ENCODE data around the gene JAKMIP1.

The JAKMIP1 gene

GRCh38 chr4:6200922-6201362, 593 bp upstream of the JAKMIP1 start:
- no peak for DNase-seq (ENCODE audit: low spot score)
- Histone ChIP-seq H3K27me3 (ENCODE audit: insufficient read depth, poor library complexity, severe bottlenecking) (peaks cover 41% of the 10 kb centered on the region), H3K4me3 (ENCODE audit: severe bottlenecking) (peak overlapping the region; percentile 34), H3K27ac (ENCODE audit: poor library complexity, severe bottlenecking) (no peak overlapping the region), H3K4me1 (ENCODE audit: insufficient read depth, poor library complexity, severe bottlenecking) (no peaks in the 10 kb centered on the region), H3K36me3 (ENCODE audit: low read depth) (no peaks in the 10 kb centered on the region), H3K9me3 (ENCODE audit: severe bottlenecking) (no peaks in the 10 kb centered on the region)
- TF ChIP-seq, protein P1, sequence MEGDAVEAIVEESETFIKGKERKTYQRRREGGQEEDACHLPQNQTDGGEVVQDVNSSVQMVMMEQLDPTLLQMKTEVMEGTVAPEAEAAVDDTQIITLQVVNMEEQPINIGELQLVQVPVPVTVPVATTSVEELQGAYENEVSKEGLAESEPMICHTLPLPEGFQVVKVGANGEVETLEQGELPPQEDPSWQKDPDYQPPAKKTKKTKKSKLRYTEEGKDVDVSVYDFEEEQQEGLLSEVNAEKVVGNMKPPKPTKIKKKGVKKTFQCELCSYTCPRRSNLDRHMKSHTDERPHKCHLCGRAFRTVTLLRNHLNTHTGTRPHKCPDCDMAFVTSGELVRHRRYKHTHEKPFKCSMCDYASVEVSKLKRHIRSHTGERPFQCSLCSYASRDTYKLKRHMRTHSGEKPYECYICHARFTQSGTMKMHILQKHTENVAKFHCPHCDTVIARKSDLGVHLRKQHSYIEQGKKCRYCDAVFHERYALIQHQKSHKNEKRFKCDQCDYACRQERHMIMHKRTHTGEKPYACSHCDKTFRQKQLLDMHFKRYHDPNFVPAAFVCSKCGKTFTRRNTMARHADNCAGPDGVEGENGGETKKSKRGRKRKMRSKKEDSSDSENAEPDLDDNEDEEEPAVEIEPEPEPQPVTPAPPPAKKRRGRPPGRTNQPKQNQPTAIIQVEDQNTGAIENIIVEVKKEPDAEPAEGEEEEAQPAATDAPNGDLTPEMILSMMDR (IDR thresholded peaks at IDR 0.05; ENCODE audit: poor library complexity, severe bottlenecking), result no peak
- ATAC-seq (ENCODE audit: low read depth), result no peak

- DNase-seq (ENCODE audit: low spot score), result no peak
- no peak for ATAC-seq (ENCODE audit: low read depth)
Measured at GRCh38 chr4:6199422-6199921, 877 bp downstream of the JAKMIP1 start.

GRCh38 chr4:6198768-6199421, 1.5 kb downstream of the JAKMIP1 start:
- Histone ChIP-seq H3K36me3 (ENCODE audit: low read depth) (no peaks in the 10 kb centered on the region), H3K9me3 (ENCODE audit: severe bottlenecking) (no peaks in the 10 kb centered on the region), H3K27ac (ENCODE audit: poor library complexity, severe bottlenecking) (no peak overlapping the region), H3K4me1 (ENCODE audit: insufficient read depth, poor library complexity, severe bottlenecking) (no peaks in the 10 kb centered on the region), H3K4me3 (ENCODE audit: severe bottlenecking) (no peak overlapping the region), H3K27me3 (ENCODE audit: insufficient read depth, poor library complexity, severe bottlenecking) (peaks cover 50% of the 10 kb centered on the region)
- DNase-seq (ENCODE audit: low spot score) (no peak), ATAC-seq (ENCODE audit: low read depth) (peak; percentile 32; the same call in 2 of the 3 replicates)
- TF ChIP-seq, protein P1 (IDR thresholded peaks at IDR 0.05; ENCODE audit: poor library complexity, severe bottlenecking), result no peak

More at GRCh38 chr4:6199422-6199921, 877 bp downstream of the JAKMIP1 start:
- Histone ChIP-seq H3K4me3 (ENCODE audit: severe bottlenecking) (no peak overlapping the region), H3K27ac (ENCODE audit: poor library complexity, severe bottlenecking) (no peak overlapping the region), H3K36me3 (ENCODE audit: low read depth) (no peaks in the 10 kb centered on the region), H3K27me3 (ENCODE audit: insufficient read depth, poor library complexity, severe bottlenecking) (peaks cover 49% of the 10 kb centered on the region), H3K9me3 (ENCODE audit: severe bottlenecking) (no peaks in the 10 kb centered on the region), H3K4me1 (ENCODE audit: insufficient read depth, poor library complexity, severe bottlenecking) (no peaks in the 10 kb centered on the region)
- TF ChIP-seq, protein P1 (IDR thresholded peaks at IDR 0.05; ENCODE audit: poor library complexity, severe bottlenecking), result no peak

- Histone ChIP-seq H3K4me3 (ENCODE audit: severe bottlenecking) (no peak overlapping the region), H3K9me3 (ENCODE audit: severe bottlenecking) (no peaks in the 10 kb centered on the region), H3K27ac (ENCODE audit: poor library complexity, severe bottlenecking) (no peak overlapping the region), H3K4me1 (ENCODE audit: insufficient read depth, poor library complexity, severe bottlenecking) (no peaks in the 10 kb centered on the region), H3K27me3 (ENCODE audit: insufficient read depth, poor library complexity, severe bottlenecking) (peaks cover 47% of the 10 kb centered on the region), H3K36me3 (ENCODE audit: low read depth) (no peaks in the 10 kb centered on the region)
- ATAC-seq (ENCODE audit: low read depth) (no peak), DNase-seq (ENCODE audit: low spot score) (no peak)
- TF ChIP-seq, protein P1 (IDR thresholded peaks at IDR 0.05; ENCODE audit: poor library complexity, severe bottlenecking), result no peak
Measured at GRCh38 chr4:6198278-6198677, 2.1 kb downstream of the JAKMIP1 start.
